SK-N-SH (cell line): Measurements from ENCODE around the gene SH3BP4. TPM values are rescaled to one million over a fixed set of nuclear protein-coding genes. Genes with fewer than 3 reads are reported as not detected.
A peak's percentile ranks its signal among the peaks of the same experiment; 100 is the strongest.

Experiments
- CTCF ChIA-PET: fragments of 300-600, 350-600 bp; formaldehyde crosslinking; extraction: SDS; loops from one replicate; lab custom pipeline; 2021; lab: Yijun Ruan, JAX
- POLR2A ChIA-PET: fragments of 350-600 bp; sonication (Branson Sonifier 250); formaldehyde crosslinking; extraction: SDS; loops from one replicate; lab custom pipeline; 2020; ENCODE audit warnings: antibody characterized with exemption, inconsistent platforms; lab: Yijun Ruan, JAX
- DNase-seq: peaks from one replicate; pipeline ENCODE4 v3.0.0; 2012
- H2AFZ ChIP-seq: fragments of 200-600 bp; sonication (generic); 2 replicates; pipeline ENCODE4 v1.8.1; 2016; ENCODE audit warnings: antibody characterized with exemption, mild to moderate bottlenecking, low read depth
- H3F3A ChIP-seq: fragments of 200-600 bp; sonication (generic); replicated peaks from 2 replicates; pipeline ENCODE3; 2016; ENCODE audit warnings: antibody characterized with exemption, mild to moderate bottlenecking; ENCODE audit not compliant: insufficient read depth
- H3K27ac ChIP-seq, 2 experiments: fragments of 200-500 bp in 1 of 2; fragments of 200-600 bp in 1 of 2; sonication (Bioruptor generic) in 1 of 2; sonication (generic), shearing (Covaris generic) in 1 of 2; 2 replicates each; pipeline versions ENCODE4 v1.5.1 to v1.6.1; 2014 to 2016; ENCODE audit warnings: low read depth in 2 of 2, inconsistent platforms in 1 of 2, low read length in 1 of 2, mild to moderate bottlenecking in 1 of 2, mixed read lengths in 1 of 2
- H3K27me3 ChIP-seq: fragments of 200-600 bp; sonication (generic), shearing (Covaris generic); 2 replicates; pipeline ENCODE4 v1.6.1; 2016; ENCODE audit warnings: mixed run types; ENCODE audit not compliant: insufficient read depth
- H3K36me3 ChIP-seq, 2 experiments: fragments of 200-500 bp in 1 of 2; fragments of 200-600 bp in 1 of 2; sonication (Bioruptor generic) in 1 of 2; sonication (generic) in 1 of 2; replicated peaks in 1 of 2; 2 replicates each; pipeline versions ENCODE3 to v1.5.1; 2014 to 2016; ENCODE audit warnings: low read length in 1 of 2, mild to moderate bottlenecking in 1 of 2; ENCODE audit not compliant: insufficient read depth in 2 of 2, control insufficient read depth in 1 of 2
- H3K4me1 ChIP-seq, 2 experiments: fragments of 200-500 bp in 1 of 2; fragments of 200-600 bp in 1 of 2; sonication (Bioruptor generic) in 1 of 2; sonication (generic), shearing (Covaris generic) in 1 of 2; 2 replicates each; pipeline versions ENCODE4 v1.5.1 to v1.6.1; 2014 to 2016; ENCODE audit warnings: low read depth in 1 of 2, low read length in 1 of 2, mixed run types in 1 of 2; ENCODE audit not compliant: insufficient read depth in 2 of 2, control insufficient read depth in 1 of 2
- H3K4me2 ChIP-seq: fragments of 200-600 bp; sonication (generic), shearing (Covaris generic); 2 replicates; pipeline ENCODE4 v1.6.1; 2017; ENCODE audit warnings: mixed run types
- H3K4me3 ChIP-seq, 2 experiments: fragments of 200-500 bp in 1 of 2; fragments of 200-600 bp in 1 of 2; sonication (Bioruptor generic) in 1 of 2; sonication (generic), shearing (Covaris generic) in 1 of 2; 2 replicates each; pipeline versions ENCODE4 v1.5.1 to v1.8.1; 2014 to 2016; ENCODE audit warnings: low read depth in 2 of 2, inconsistent platforms in 1 of 2, low read length in 1 of 2, mild to moderate bottlenecking in 1 of 2, mixed read lengths in 1 of 2, moderate library complexity in 1 of 2
- H3K79me2 ChIP-seq: fragments of 200-600 bp; sonication (generic); 2 replicates; pipeline ENCODE4 v1.8.1; 2017; ENCODE audit warnings: mild to moderate bottlenecking; ENCODE audit not compliant: insufficient read depth
- H3K9ac ChIP-seq: fragments of 200-600 bp; sonication (generic); 2 replicates; pipeline ENCODE4 v1.6.1; 2017; ENCODE audit warnings: mixed run types
- H3K9me2 ChIP-seq: fragments of 200-600 bp; sonication (generic); 2 replicates; pipeline ENCODE4 v1.6.1; 2017; ENCODE audit warnings: mixed run types
- H3K9me3 ChIP-seq: fragments of 200-600 bp; sonication (generic); 2 replicates; pipeline ENCODE4 v1.6.1; 2017; ENCODE audit warnings: mixed run types, mild to moderate bottlenecking, moderate library complexity
- H4K20me1 ChIP-seq: fragments of 200-600 bp; sonication (generic); 2 replicates; pipeline ENCODE4 v1.6.1; 2017; ENCODE audit warnings: mild to moderate bottlenecking, mixed run types; ENCODE audit not compliant: insufficient read depth
- CHD2 ChIP-seq: fragments of 150-350 bp; IDR thresholded peaks from 2 replicates; pipeline ENCODE4 v1.6.1; 2018; ENCODE audit warnings: low read length; ENCODE audit not compliant: partially characterized antibody
- FOXM1 ChIP-seq: IDR thresholded peaks from 2 replicates; pipeline ENCODE4 v1.4.0; 2012; ENCODE audit warnings: low read depth, mild to moderate bottlenecking
- GABPA ChIP-seq: IDR thresholded peaks from 2 replicates; pipeline ENCODE4 v1.4.0; 2012; ENCODE audit warnings: low read depth, mild to moderate bottlenecking
- GATA2 ChIP-seq: sonication (generic); formaldehyde crosslinking; IDR thresholded peaks from 2 replicates; pipeline ENCODE4 v1.5.0; 2020; ENCODE audit warnings: mild to moderate bottlenecking, missing genetic modification reagents
- JUND ChIP-seq: IDR thresholded peaks from 2 replicates; pipeline ENCODE4 v1.4.0; 2012
- NFIC ChIP-seq: IDR thresholded peaks from 2 replicates; pipeline ENCODE4 v1.4.0; 2012; ENCODE audit warnings: borderline replicate concordance
- NRF1 ChIP-seq: IDR thresholded peaks from 2 replicates; pipeline ENCODE4 v1.6.1; 2012; ENCODE audit warnings: low read depth, mild to moderate bottlenecking, low read length
- POLR2AphosphoS5 ChIP-seq: IDR thresholded peaks from 2 replicates; pipeline ENCODE4 v1.6.1; 2012; ENCODE audit warnings: low read depth, low read length
- RAD21 ChIP-seq: IDR thresholded peaks from 2 replicates; pipeline ENCODE4 v1.6.1; 2012; ENCODE audit warnings: mild to moderate bottlenecking, low read length
- RXRA ChIP-seq: IDR thresholded peaks from 2 replicates; pipeline ENCODE4 v1.4.0; 2012; ENCODE audit warnings: low read depth, mild to moderate bottlenecking, borderline replicate concordance
- SIN3A ChIP-seq: IDR thresholded peaks from 2 replicates; pipeline ENCODE4 v1.6.1; 2012; ENCODE audit warnings: low read depth, mild to moderate bottlenecking, low read length, moderate library complexity, borderline replicate concordance
- SMC3 ChIP-seq: IDR thresholded peaks from 2 replicates; pipeline ENCODE4 v1.6.1; 2012; ENCODE audit warnings: low read depth, low read length, improper control_type of control experiment
- TAF1 ChIP-seq: IDR thresholded peaks from 2 replicates; pipeline ENCODE4 v1.6.1; 2012; ENCODE audit warnings: low read depth, mild to moderate bottlenecking, low read length, moderate library complexity, borderline replicate concordance
- TCF12 ChIP-seq: IDR thresholded peaks from 2 replicates; pipeline ENCODE4 v1.4.0; 2012
- WGBS: methylation state at CpG from one replicate; pipeline ENCODE4 v1.1.6; 2017; ENCODE audit warnings: low lambda C conversion rate; 5-methylcytosine and 5-hydroxymethylcytosine counted together
- polyA plus RNA-seq, 3 experiments: library from polyadenylated mRNA; depleted of rRNA; stranded (reverse); fragments of >200 nt; gene quantifications; 2 replicates each; pipeline ENCODE4 v1.2.3, GENCODE V29; 2012
- TF ChIP-seq, protein P1 (sequence below): IDR thresholded peaks from 2 replicates; pipeline ENCODE4 v1.4.0; 2012; ENCODE audit warnings: low read depth, borderline replicate concordance
- TF ChIP-seq, protein P2 (sequence below): fragments of 150-350 bp; IDR thresholded peaks from 2 replicates; pipeline ENCODE4 v1.6.1; 2017; ENCODE audit warnings: antibody characterized with exemption, low read length, low read depth, borderline replicate concordance

SH3BP4 gene
- polyA plus RNA-seq, 1 of the 3 experiments (the other 2 are of a cell fraction) = 27.7 TPM

DNA sequence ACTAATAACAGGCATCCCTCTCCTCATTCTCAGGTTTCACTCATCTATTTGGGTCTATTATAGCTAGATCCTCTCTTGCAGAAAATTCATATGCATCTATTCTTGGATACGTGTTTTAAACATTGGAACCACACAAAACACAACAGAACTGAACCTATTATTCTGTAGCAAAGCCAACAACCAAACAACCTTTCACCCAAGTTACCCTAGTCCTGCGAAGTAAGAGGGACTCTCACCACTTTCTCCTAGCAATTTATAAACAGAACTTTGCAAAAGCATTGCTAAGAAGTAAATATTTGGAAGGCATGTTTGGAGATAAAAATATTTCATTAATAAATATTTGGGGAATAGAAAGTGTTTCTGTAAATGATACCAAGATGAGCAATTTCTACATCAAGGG lies 20.4 kb upstream of the SH3BP4 start:
- no peaks in the 10 kb centered on the region for H4K20me1 ChIP-seq
- no peaks in the 10 kb centered on the region for H3K36me3 ChIP-seq
- no peak overlapping the region for H3K27ac ChIP-seq
- TF ChIP-seq CHD2 = no peak
- TF ChIP-seq SIN3A = no peak
- no peak for TF ChIP-seq RAD21
- TF ChIP-seq, protein P1, sequence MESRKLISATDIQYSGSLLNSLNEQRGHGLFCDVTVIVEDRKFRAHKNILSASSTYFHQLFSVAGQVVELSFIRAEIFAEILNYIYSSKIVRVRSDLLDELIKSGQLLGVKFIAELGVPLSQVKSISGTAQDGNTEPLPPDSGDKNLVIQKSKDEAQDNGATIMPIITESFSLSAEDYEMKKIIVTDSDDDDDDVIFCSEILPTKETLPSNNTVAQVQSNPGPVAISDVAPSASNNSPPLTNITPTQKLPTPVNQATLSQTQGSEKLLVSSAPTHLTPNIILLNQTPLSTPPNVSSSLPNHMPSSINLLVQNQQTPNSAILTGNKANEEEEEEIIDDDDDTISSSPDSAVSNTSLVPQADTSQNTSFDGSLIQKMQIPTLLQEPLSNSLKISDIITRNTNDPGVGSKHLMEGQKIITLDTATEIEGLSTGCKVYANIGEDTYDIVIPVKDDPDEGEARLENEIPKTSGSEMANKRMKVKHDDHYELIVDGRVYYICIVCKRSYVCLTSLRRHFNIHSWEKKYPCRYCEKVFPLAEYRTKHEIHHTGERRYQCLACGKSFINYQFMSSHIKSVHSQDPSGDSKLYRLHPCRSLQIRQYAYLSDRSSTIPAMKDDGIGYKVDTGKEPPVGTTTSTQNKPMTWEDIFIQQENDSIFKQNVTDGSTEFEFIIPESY = no peak
- no peak for TF ChIP-seq GABPA
- no peak for TF ChIP-seq TCF12
- TF ChIP-seq POLR2AphosphoS5 = no peak
- TF ChIP-seq TAF1 = no peak
- no peak for TF ChIP-seq SMC3
- TF ChIP-seq FOXM1 = no peak
- TF ChIP-seq RXRA = no peak
- TF ChIP-seq GATA2 (CRISPR knock-in tag) = no peak
- TF ChIP-seq JUND = no peak
- TF ChIP-seq, protein P2, sequence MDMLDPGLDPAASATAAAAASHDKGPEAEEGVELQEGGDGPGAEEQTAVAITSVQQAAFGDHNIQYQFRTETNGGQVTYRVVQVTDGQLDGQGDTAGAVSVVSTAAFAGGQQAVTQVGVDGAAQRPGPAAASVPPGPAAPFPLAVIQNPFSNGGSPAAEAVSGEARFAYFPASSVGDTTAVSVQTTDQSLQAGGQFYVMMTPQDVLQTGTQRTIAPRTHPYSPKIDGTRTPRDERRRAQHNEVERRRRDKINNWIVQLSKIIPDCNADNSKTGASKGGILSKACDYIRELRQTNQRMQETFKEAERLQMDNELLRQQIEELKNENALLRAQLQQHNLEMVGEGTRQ = no peak
- TF ChIP-seq, all 33 proteins: peak for 0
- H3K9me2 ChIP-seq = no peaks in the 10 kb centered on the region
- H3K9ac ChIP-seq = no peak overlapping the region
- POLR2A ChIA-PET = no interaction called here
- H3K27me3 ChIP-seq = no peaks in the 10 kb centered on the region
- no peak for DNase-seq
- H3K4me1 ChIP-seq = peaks cover 0 to 3% of the 10 kb centered on the region in 2 experiments; a peak in 1 of 4 replicates
- H3F3A ChIP-seq = no peaks in the 10 kb centered on the region
- CTCF ChIA-PET = no interaction called here
- 84% methylated on average over 2 of the region's 2 CpGs for WGBS
- H2AFZ ChIP-seq = no peak overlapping the region
- H3K4me3 ChIP-seq = no peak overlapping the region
- no peaks in the 10 kb centered on the region for H3K9me3 ChIP-seq
- H3K79me2 ChIP-seq = no peaks in the 10 kb centered on the region
- H3K4me2 ChIP-seq = no peak overlapping the region

DNA sequence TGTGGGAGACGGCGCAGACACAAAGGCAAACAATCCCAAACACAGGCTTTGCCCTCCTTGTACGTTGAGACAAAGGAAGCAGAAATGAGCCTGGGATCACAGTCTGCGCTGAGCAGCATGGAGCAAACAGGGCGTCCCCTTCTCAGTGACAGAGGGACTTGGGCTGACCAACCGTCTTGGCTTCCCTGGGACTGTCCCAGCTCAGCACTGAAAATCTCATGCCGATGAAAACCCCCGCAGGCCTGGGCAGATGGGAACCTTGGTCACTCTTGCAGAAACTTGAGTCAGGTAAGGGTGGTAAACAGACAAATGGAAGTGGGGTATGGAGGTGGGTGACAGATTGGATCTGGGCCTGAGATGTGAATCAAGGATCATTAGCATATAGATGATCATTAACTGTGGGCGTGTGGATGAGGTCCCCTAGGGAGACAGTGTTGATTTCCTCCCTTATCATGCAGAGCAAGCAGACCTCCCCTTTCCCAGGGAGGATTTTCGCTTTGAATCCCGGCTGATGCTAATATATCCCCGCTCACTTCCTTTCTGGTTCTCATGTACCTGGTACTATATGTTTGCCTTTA lies 19.1 kb upstream of the SH3BP4 start:
- no peaks in the 10 kb centered on the region for H3K9me3 ChIP-seq
- 82% methylated on average over 12 of the region's 12 CpGs for WGBS
- no peak overlapping the region for H3K4me3 ChIP-seq
- no peaks in the 10 kb centered on the region for H4K20me1 ChIP-seq
- no peak overlapping the region for H3K27ac ChIP-seq
- H3K4me1 ChIP-seq = peaks cover 0 to 3% of the 10 kb centered on the region in 2 experiments; a peak in 1 of 4 replicates
- no peaks in the 10 kb centered on the region for H3K79me2 ChIP-seq
- ChIA-PET CTCF (no interaction called here), POLR2A (no interaction called here)
- H3F3A ChIP-seq = no peaks in the 10 kb centered on the region
- DNase-seq = peak; percentile 52
- TF ChIP-seq CHD2 (no peak), RXRA (no peak), GABPA (no peak), TCF12 (no peak), NRF1 (no peak), FOXM1 (no peak), JUND (no peak), POLR2AphosphoS5 (no peak), NFIC (no peak)
- H2AFZ ChIP-seq = no peak overlapping the region
- no peaks in the 10 kb centered on the region for H3K27me3 ChIP-seq
- H3K4me2 ChIP-seq = no peak overlapping the region
- no peaks in the 10 kb centered on the region for H3K36me3 ChIP-seq
- no peak overlapping the region for H3K9ac ChIP-seq
- no peaks in the 10 kb centered on the region for H3K9me2 ChIP-seq
